ENCODE measurements around the gene TMEM247. TPM values are rescaled to one million over a fixed set of nuclear protein-coding genes. Genes with fewer than 3 reads are reported as not detected.
A peak's percentile ranks its signal among the peaks of the same experiment; 100 is the strongest.

TMEM247 gene
- total and polyA plus RNA-seq, 2 of the 8 experiments (the other 6 are each of a cell fraction or from before 2014, with no cell fraction given): not detected

GRCh38 chr2:46498681-46499080, 19.3 kb downstream of the TMEM247 start:
- Histone ChIP-seq H3K14ac (ENCODE audit: insufficient read length) (no peak overlapping the region), H3K79me1 (ENCODE audit: low read depth, low read length) (no peaks in the 10 kb centered on the region), H3K27me3 (replicated peaks in 1 of 4; ENCODE audit: control insufficient read depth in 3 of 4, extremely low read depth in 1 of 4, insufficient read depth in 3 of 4, low read length in 3 of 4) (peaks cover 0 to 14% (median 3%) of the 10 kb centered on the region in 4 experiments; a peak in 5 of 7 replicates), H4K5ac (ENCODE audit: insufficient read length, low read depth, low read length) (no peak overlapping the region), H4K8ac (ENCODE audit: extremely low read depth, insufficient read depth, low read length) (no peak overlapping the region), H3K4me1 (replicated peaks in 1 of 4; ENCODE audit: control insufficient read depth in 3 of 4, insufficient read depth in 4 of 4, low read length in 3 of 4) (no peaks in the 10 kb centered on the region), H3K4me3 (ENCODE audit: extremely low read depth in 1 of 4, insufficient read depth in 2 of 4, low read depth in 3 of 4, low read length in 4 of 4) (peak overlapping the region in 1 of 4 experiments; percentile 82; a peak in 1 of 8 replicates), H3K79me2 (ENCODE audit: control insufficient read depth in 1 of 2, insufficient read depth in 2 of 2, low read length in 2 of 2) (no peaks in the 10 kb centered on the region), H3K27ac (ENCODE audit: low read depth, low read length) (no peak overlapping the region), H2BK20ac (ENCODE audit: low read length) (no peak overlapping the region), H2BK12ac (ENCODE audit: low read depth, low read length) (no peak overlapping the region), H2AK5ac (ENCODE audit: low read depth, low read length) (no peak overlapping the region), H3K4me2 (ENCODE audit: insufficient read depth in 1 of 2, low read depth in 2 of 2, low read length in 2 of 2) (peak overlapping the region in 1 of 2 experiments; percentile 89; a peak in 1 of 4 replicates), H4K20me1 (replicated peaks in 1 of 2; ENCODE audit: control insufficient read depth in 1 of 2, insufficient read depth in 2 of 2, low read length in 2 of 2) (no peaks in the 10 kb centered on the region), H2AFZ (ENCODE audit: low read length) (no peak overlapping the region), H3K9ac (replicated peaks in 1 of 4; ENCODE audit: extremely low read depth in 1 of 4, low read depth in 3 of 4, low read length in 3 of 4) (no peak overlapping the region), H3K23ac (ENCODE audit: insufficient read length) (no peak overlapping the region), H4K91ac (replicated peaks; ENCODE audit: insufficient read length, low read length) (no peak overlapping the region), H3K23me2 (ENCODE audit: low read depth, low read length) (peaks cover 8% of the 10 kb centered on the region), H3K18ac (ENCODE audit: extremely low read depth, low read length) (no peak overlapping the region), H2BK5ac (ENCODE audit: low read depth, low read length) (no peak overlapping the region), H3K56ac (replicated peaks; ENCODE audit: insufficient read length, low read depth, low read length) (no peak overlapping the region), H2BK120ac (replicated peaks; ENCODE audit: low read depth, low read length) (no peak overlapping the region), H2BK15ac (ENCODE audit: low read length) (no peak overlapping the region), H3K36me3 (ENCODE audit: control insufficient read depth in 2 of 4, insufficient read depth in 4 of 4, low read length in 3 of 4) (no peaks in the 10 kb centered on the region), H3K9me3 (ENCODE audit: insufficient read depth in 2 of 2, low read depth in 1 of 2, low read length in 1 of 2) (no peaks in the 10 kb centered on the region), H3K4ac (replicated peaks; ENCODE audit: insufficient read length, low read depth, low read length) (no peak overlapping the region)
- FAIRE-seq (no peak), DNase-seq (ENCODE audit: low read depth in 1 of 2, low spot score in 2 of 2) (no peak)
- CTCF ChIA-PET (ENCODE audit: partially characterized antibody): interaction anchor here (0.6 to 1.2 kb wide), 2 partner anchors 9 to 418 kb away, joined by 3 to 4 read pairs; no protein-coding TSS in a partner anchor
- POLR2A ChIA-PET (ENCODE audit: partially characterized antibody): no interaction called here
- WGBS, 2 experiments (ENCODE audit: extremely low coverage in 1 of 2, insufficient coverage in 1 of 2, insufficient read length in 1 of 2, insufficient replicate concordance in 2 of 2, low coverage in 1 of 2, low lambda C conversion rate in 2 of 2, missing lambda C conversion rate in 1 of 2): 84% methylated on average over 4 of the region's 4 CpGs; no CpG with 5 or more reads in 1 of the 2 experiments

Data from H1 (cell line).